SKM-1 (cell line): Measurements from ENCODE around the gene BICC1.

ENCODE experiments used
- DNase-seq: peaks from one replicate; lab custom pipeline; 2025; ENCODE audit not compliant: unreplicated experiment; lab: John Stamatoyannopoulos, UW

BICC1 gene

GRCh38 chr10:58645416-58646146 is 132.9 kb downstream of the BICC1 start:
- DNase-seq: no peak

- DNase-seq: no peak
Observed at GRCh38 chr10:58647376-58648112, 134.9 kb downstream of the BICC1 start.

GRCh38 chr10:58648131-58648530 is 135.5 kb downstream of the BICC1 start:
- DNase-seq: no peak

GRCh38 chr10:58651040-58651439 is 138.4 kb downstream of the BICC1 start:
- DNase-seq: no peak

- DNase-seq: no peak
Observed at GRCh38 chr10:58651742-58652141, 139.1 kb downstream of the BICC1 start.

GRCh38 chr10:58653139-58653538 is 140.5 kb downstream of the BICC1 start:
- DNase-seq: no peak

- no peak for DNase-seq
Observed at GRCh38 chr10:58660575-58661255, 148.0 kb downstream of the BICC1 start.

GRCh38 chr10:58661336-58661735 is 148.7 kb downstream of the BICC1 start:
- DNase-seq: no peak

GRCh38 chr10:58661902-58662301 is 149.2 kb downstream of the BICC1 start:
- no peak for DNase-seq

GRCh38 chr10:58662314-58662713 is 149.6 kb downstream of the BICC1 start:
- no peak for DNase-seq

GRCh38 chr10:58665361-58665760 is 152.7 kb downstream of the BICC1 start:
- no peak for DNase-seq

GRCh38 chr10:58666024-58666423 is 153.4 kb downstream of the BICC1 start:
- no peak for DNase-seq

GRCh38 chr10:58667658-58668310 is 155.1 kb downstream of the BICC1 start:
- DNase-seq: no peak

- DNase-seq: no peak
Observed at GRCh38 chr10:58672845-58673244, 160.2 kb downstream of the BICC1 start.

- no peak for DNase-seq
Observed at GRCh38 chr10:58674251-58674650, 161.6 kb downstream of the BICC1 start.

- no peak for DNase-seq
Observed at GRCh38 chr10:58675321-58675720, 162.6 kb downstream of the BICC1 start.

GRCh38 chr10:58691528-58691927 is 178.9 kb downstream of the BICC1 start:
- DNase-seq: no peak

GRCh38 chr10:58693919-58694318 is 181.2 kb downstream of the BICC1 start:
- DNase-seq: no peak

GRCh38 chr10:58695022-58695421 is 182.3 kb downstream of the BICC1 start:
- DNase-seq: no peak

GRCh38 chr10:58696736-58697135 is 184.1 kb downstream of the BICC1 start:
- no peak for DNase-seq

- DNase-seq: no peak
Observed at GRCh38 chr10:58697691-58698090, 185.0 kb downstream of the BICC1 start.
